C4-2B (cell line): Measurements from ENCODE around the gene SQSTM1.

Experiments
- ZFX ChIP-seq: fragments of 450-650 bp; IDR thresholded peaks from 2 replicates; pipeline ENCODE4 v1.6.1; 2017
- TF ChIP-seq, protein P1 (sequence below): fragments of 450-650 bp; conservative IDR thresholded peaks from 2 replicates; pipeline ENCODE4 v1.5.1; 2017; ENCODE audit warnings: mild to moderate bottlenecking

DNA sequence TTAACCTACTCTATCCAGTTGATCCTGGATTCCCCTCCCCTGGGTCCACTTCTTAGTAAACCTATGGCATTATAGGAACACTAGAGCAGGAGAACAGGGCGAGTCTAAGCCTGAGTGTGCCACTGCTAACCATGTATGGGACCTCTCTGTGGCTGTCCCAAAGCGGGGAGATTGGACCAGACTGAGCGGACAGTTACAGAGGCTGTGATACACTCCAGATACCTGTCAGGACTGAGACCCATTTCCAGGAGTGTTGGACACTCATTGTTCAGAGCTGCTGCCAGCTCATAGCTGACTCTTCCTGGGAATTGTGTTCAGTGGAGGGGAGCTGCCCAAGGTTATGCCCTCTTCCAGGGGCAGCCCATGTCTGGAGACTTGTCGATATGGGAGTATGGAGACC is 38.9 kb upstream of the SQSTM1 start:
- TF ChIP-seq ZFX = no peak
- TF ChIP-seq, protein P1, sequence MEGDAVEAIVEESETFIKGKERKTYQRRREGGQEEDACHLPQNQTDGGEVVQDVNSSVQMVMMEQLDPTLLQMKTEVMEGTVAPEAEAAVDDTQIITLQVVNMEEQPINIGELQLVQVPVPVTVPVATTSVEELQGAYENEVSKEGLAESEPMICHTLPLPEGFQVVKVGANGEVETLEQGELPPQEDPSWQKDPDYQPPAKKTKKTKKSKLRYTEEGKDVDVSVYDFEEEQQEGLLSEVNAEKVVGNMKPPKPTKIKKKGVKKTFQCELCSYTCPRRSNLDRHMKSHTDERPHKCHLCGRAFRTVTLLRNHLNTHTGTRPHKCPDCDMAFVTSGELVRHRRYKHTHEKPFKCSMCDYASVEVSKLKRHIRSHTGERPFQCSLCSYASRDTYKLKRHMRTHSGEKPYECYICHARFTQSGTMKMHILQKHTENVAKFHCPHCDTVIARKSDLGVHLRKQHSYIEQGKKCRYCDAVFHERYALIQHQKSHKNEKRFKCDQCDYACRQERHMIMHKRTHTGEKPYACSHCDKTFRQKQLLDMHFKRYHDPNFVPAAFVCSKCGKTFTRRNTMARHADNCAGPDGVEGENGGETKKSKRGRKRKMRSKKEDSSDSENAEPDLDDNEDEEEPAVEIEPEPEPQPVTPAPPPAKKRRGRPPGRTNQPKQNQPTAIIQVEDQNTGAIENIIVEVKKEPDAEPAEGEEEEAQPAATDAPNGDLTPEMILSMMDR = no peak
